Measurements from ENCODE around the gene GJD2. TPM values are rescaled to one million over a fixed set of nuclear protein-coding genes. Genes with fewer than 3 reads are reported as not detected.

GJD2 gene
- total RNA-seq, 4 donors from 2014 or later: not detected

- Histone ChIP-seq H3K4me1 (no peaks in the 10 kb centered on the region), H3K9me3 (no peaks in the 10 kb centered on the region), H3K4me3 (no peak overlapping the region), H3K36me3 (no peaks in the 10 kb centered on the region), H3K27ac (no peak overlapping the region), H3K27me3 (peaks cover 0 to 4% (median 0%) of the 10 kb centered on the region in 4 donors)
- intact Hi-C loops (cut with DNase I): no loop called here
- no peak for DNase-seq
- 60 to 68% methylated on average over 2 of the region's 2 CpGs for WGBS, 2 donors
- TF ChIP-seq CTCF (IDR thresholded peaks at IDR 0.05): no peak
These were observed 25.7 kb downstream of the GJD2 start for GRCh38 chr15:34729056-34729455.

GRCh38 chr15:34726406-34727100, 28.2 kb downstream of the GJD2 start:
- H3K9me3 ChIP-seq: no peaks in the 10 kb centered on the region
- no peaks in the 10 kb centered on the region for H3K36me3 ChIP-seq
- TF ChIP-seq CTCF (IDR thresholded peaks at IDR 0.05) (no peak), POLR2A (IDR thresholded peaks at IDR 0.05) (no peak)
- DNase-seq: no peak
- 48 to 59% methylated on average over 2 of the region's 2 CpGs for WGBS, 2 donors
- peaks cover 0 to 13% (median 0%) of the 10 kb centered on the region in 3 donors for H3K4me1 ChIP-seq
- H3K27ac ChIP-seq: no peak overlapping the region
- H3K4me3 ChIP-seq: no peak overlapping the region
- H3K27me3 ChIP-seq: peaks cover 0 to 17% (median 0%) of the 10 kb centered on the region in 4 donors
- intact Hi-C loops (cut with DNase I): no loop called here

- Histone ChIP-seq H3K27ac (no peak overlapping the region), H3K4me1 (peaks cover 0 to 16% (median 0%) of the 10 kb centered on the region in 3 donors), H3K4me3 (no peak overlapping the region), H3K36me3 (no peaks in the 10 kb centered on the region), H3K9me3 (no peaks in the 10 kb centered on the region), H3K27me3 (peaks cover 0 to 22% (median 0%) of the 10 kb centered on the region in 4 donors)
- TF ChIP-seq POLR2A (IDR thresholded peaks at IDR 0.05) (no peak), CTCF (IDR thresholded peaks at IDR 0.05) (no peak)
- 59 to 60% methylated on average over 2 of the region's 2 CpGs for WGBS, 2 donors
- intact Hi-C loops (cut with DNase I): no loop called here
- DNase-seq: no peak
These were observed 29.2 kb downstream of the GJD2 start for GRCh38 chr15:34725556-34725955.

GRCh38 chr15:34724481-34724880, 30.3 kb downstream of the GJD2 start:
- Histone ChIP-seq H3K27ac (no peak overlapping the region), H3K27me3 (peaks cover 0 to 25% (median 0%) of the 10 kb centered on the region in 4 donors), H3K9me3 (no peaks in the 10 kb centered on the region), H3K4me1 (peaks cover 0 to 16% (median 0%) of the 10 kb centered on the region in 3 donors), H3K36me3 (no peaks in the 10 kb centered on the region), H3K4me3 (no peak overlapping the region)
- intact Hi-C loops (cut with DNase I): no loop called here
- no peak for DNase-seq
- 70 to 100% methylated on average over 1 of the region's 1 CpG for WGBS, 2 donors
- TF ChIP-seq POLR2A (IDR thresholded peaks at IDR 0.05): no peak
- no peak for TF ChIP-seq CTCF (IDR thresholded peaks at IDR 0.05)

GRCh38 chr15:34722439-34722836, 32.4 kb downstream of the GJD2 start:
- TF ChIP-seq CTCF (IDR thresholded peaks at IDR 0.05) (no peak), POLR2A (IDR thresholded peaks at IDR 0.05) (no peak)
- H3K4me3 ChIP-seq: peak overlapping the region in 3 of 4 donors; percentile 2 to 39 (median 10)
- H3K27ac ChIP-seq: peak overlapping the region in 3 of 4 donors; percentile 48 to 73 (median 66)
- H3K9me3 ChIP-seq: no peaks in the 10 kb centered on the region
- DNase-seq: no peak
- WGBS, 2 donors: 20 to 27% methylated on average over 4 of the region's 4 CpGs
- no peaks in the 10 kb centered on the region for H3K36me3 ChIP-seq
- H3K4me1 ChIP-seq: peaks cover 0 to 16% (median 0%) of the 10 kb centered on the region in 3 donors
- intact Hi-C loops (cut with DNase I): no loop called here
- peaks cover 0 to 25% (median 0%) of the 10 kb centered on the region in 4 donors for H3K27me3 ChIP-seq
